NCI-H2196 (cell line): ENCODE results near the gene LITAF.

ENCODE experiments used
- DNase-seq: peaks from one replicate; lab custom pipeline; 2025; ENCODE audit not compliant: unreplicated experiment; lab: John Stamatoyannopoulos, UW

LITAF gene

GRCh38 chr16:11554053-11554452 is 32.7 kb downstream of the LITAF start:
- DNase-seq = no peak

- DNase-seq = no peak
Observed at GRCh38 chr16:11553371-11553770, 33.3 kb downstream of the LITAF start.

GRCh38 chr16:11552440-11552839 is 34.3 kb downstream of the LITAF start:
- DNase-seq = no peak

GRCh38 chr16:11551842-11552241 is 34.9 kb downstream of the LITAF start:
- DNase-seq = no peak

- DNase-seq = no peak
Observed at GRCh38 chr16:11550791-11551498, 35.8 kb downstream of the LITAF start.

GRCh38 chr16:11547118-11547916 is 39.4 kb downstream of the LITAF start:
- no peak for DNase-seq

GRCh38 chr16:11546608-11547061 is 40.1 kb downstream of the LITAF start:
- no peak for DNase-seq

- no peak for DNase-seq
Observed at GRCh38 chr16:11543661-11544393, 42.9 kb downstream of the LITAF start.

- no peak for DNase-seq
Observed at GRCh38 chr16:11542069-11542744, 44.5 kb downstream of the LITAF start.

GRCh38 chr16:11539641-11540050 is 47.1 kb downstream of the LITAF start:
- no peak for DNase-seq

- no peak for DNase-seq
Observed at GRCh38 chr16:11538880-11539279, 47.8 kb downstream of the LITAF start.

- DNase-seq = no peak
Observed at GRCh38 chr16:11536104-11536866, 50.4 kb downstream of the LITAF start.

- DNase-seq = peak; percentile 29
Observed at GRCh38 chr16:11535494-11535893, 51.2 kb downstream of the LITAF start.

- DNase-seq = no peak
Observed at GRCh38 chr16:11534262-11534661, 52.5 kb downstream of the LITAF start.

GRCh38 chr16:11533588-11533987 is 53.1 kb downstream of the LITAF start:
- DNase-seq = no peak

GRCh38 chr16:11530171-11530940 is 56.4 kb downstream of the LITAF start:
- no peak for DNase-seq

- DNase-seq = no peak
Observed at GRCh38 chr16:11529285-11529684, 57.4 kb downstream of the LITAF start.

- no peak for DNase-seq
Observed at GRCh38 chr16:11528053-11528452, 58.7 kb downstream of the LITAF start.

- no peak for DNase-seq
Observed at GRCh38 chr16:11526655-11527350, 59.9 kb downstream of the LITAF start.
